K562 (cell line): ENCODE measurements around the gene ZNF598. TPM values are rescaled to one million over a fixed set of nuclear protein-coding genes. Genes with fewer than 3 reads are reported as not detected.

Experiments used
- C11orf30 ChIP-seq: fragments of 450-650 bp; IDR thresholded peaks from 2 replicates; pipeline ENCODE4 v1.6.1; 2016; ENCODE audit warnings: low read depth, mild to moderate bottlenecking
- GATAD2A ChIP-seq: fragments of 450-650 bp; IDR thresholded peaks from 2 replicates; pipeline ENCODE4 v1.6.1; 2017
- HNRNPLL ChIP-seq: fragments of 200-400 bp; formaldehyde crosslinking; IDR thresholded peaks from 2 replicates; pipeline ENCODE4 v1.6.1; 2017; ENCODE audit warnings: low read length, low read depth, mild to moderate bottlenecking; ENCODE audit not compliant: poor library complexity, severe bottlenecking
- NCOA4 ChIP-seq: fragments of 450-650 bp; IDR thresholded peaks from 2 replicates; pipeline ENCODE4 v1.6.1; 2018; ENCODE audit warnings: mild to moderate bottlenecking; ENCODE audit not compliant: partially characterized antibody
- PYGO2 ChIP-seq: fragments of 450-650 bp; IDR thresholded peaks from 2 replicates; pipeline ENCODE4 v1.6.1; 2016; ENCODE audit warnings: mild to moderate bottlenecking, missing genetic modification characterization, moderate library complexity, missing compliant biosample characterization
- SMARCA5 ChIP-seq: fragments of 450-650 bp; IDR thresholded peaks from 2 replicates; pipeline ENCODE4 v1.6.1; 2016
- SP2 ChIP-seq: IDR thresholded peaks from 2 replicates; pipeline ENCODE4 v1.6.1; 2011; ENCODE audit warnings: mild to moderate bottlenecking, low read depth, low read length, moderate library complexity; ENCODE audit not compliant: poor library complexity, severe bottlenecking; ENCODE audit errors: extremely low read depth
- TCF3 ChIP-seq: sonication (generic); formaldehyde crosslinking; IDR thresholded peaks from 2 replicates; pipeline ENCODE4 v1.4.0; 2020; ENCODE audit warnings: mild to moderate bottlenecking, missing genetic modification reagents
- TCF7 ChIP-seq: sonication (generic); IDR thresholded peaks from 2 replicates; pipeline ENCODE4 v1.6.1; 2016; ENCODE audit warnings: antibody characterized with exemption, borderline replicate concordance
- ZC3H11A ChIP-seq: IDR thresholded peaks from 2 replicates; pipeline ENCODE4 v1.6.1; 2012; ENCODE audit warnings: low read depth, low read length, improper control_type of control experiment
- ZNF408 ChIP-seq: fragments of 250-450 bp; sonication (Bioruptor Pico); IDR thresholded peaks from 2 replicates; pipeline ENCODE4 v1.4.0; 2020; ENCODE audit warnings: low read depth, mild to moderate bottlenecking, moderate library complexity
- ZNF561 ChIP-seq: fragments of 450-650 bp; formaldehyde crosslinking; conservative IDR thresholded peaks from 2 replicates; pipeline ENCODE4 v1.4.0; 2020; ENCODE audit warnings: mild to moderate bottlenecking, moderate library complexity
- polyA plus RNA-seq, 8 experiments: library from polyadenylated mRNA; depleted of rRNA in 4 of 8; stranded (reverse) in 5 of 8; unstranded in 3 of 8; fragments of >200 nt; fragmentation: Nextera tagmentation in 2 of 8; fragmentation: Illumina TruSeq in 1 of 8; extraction: Ambion mirVana in 2 of 8; extraction: Trizol in 1 of 8; gene quantifications; 2 replicates each; pipeline versions ENCODE4 v1.2.1 to v1.2.3, GENCODE V29; 2011 to 2014; ENCODE audit warnings: inconsistent platforms in 1 of 8, missing spikeins in 1 of 8
- total RNA-seq, 7 experiments: library from RNA; depleted of rRNA in 6 of 7; stranded (reverse); fragments of >200 nt in 6 of 7; fragmentation: Illumina TruSeq in 2 of 7; extraction: Trizol in 2 of 7; gene quantifications; 2 replicates each; pipeline versions ENCODE4 v1.2.1 to v1.2.3, GENCODE V29; 2011 to 2021; ENCODE audit warnings: low replicate concordance in 1 of 7
- TF ChIP-seq, protein P1 (sequence below): sonication (generic); formaldehyde crosslinking; IDR thresholded peaks from 2 replicates; pipeline ENCODE4 v1.8.1; 2022; ENCODE audit warnings: missing genetic modification reagents
- TF ChIP-seq, protein P2 (sequence below), 2 experiments: fragments of 250-450 bp in 1 of 2; fragments of 450-650 bp in 1 of 2; sonication (Bioruptor Pico) in 1 of 2; IDR thresholded peaks; 2 replicates each; pipeline versions ENCODE4 v1.6.1 to v1.8.0; 2016 to 2021; ENCODE audit warnings: mild to moderate bottlenecking in 2 of 2, moderate library complexity in 2 of 2, missing compliant biosample characterization in 1 of 2, missing genetic modification characterization in 1 of 2
- TF ChIP-seq, protein P3 (sequence below): fragments of 250-450 bp; sonication (Bioruptor Pico); IDR thresholded peaks from 2 replicates; pipeline ENCODE4 v1.4.0; 2020; ENCODE audit warnings: mild to moderate bottlenecking, moderate library complexity
- TF ChIP-seq, protein P4 (sequence below): fragments of 200-400 bp; formaldehyde crosslinking; IDR thresholded peaks from 2 replicates; pipeline ENCODE4 v1.6.1; 2017; ENCODE audit warnings: mild to moderate bottlenecking, low read depth, low read length, moderate library complexity
- TF ChIP-seq, protein P5 (sequence below): fragments of 250-450 bp; sonication (Bioruptor Pico); IDR thresholded peaks from 2 replicates; pipeline ENCODE4 v1.9.0; 2021; ENCODE audit warnings: mild to moderate bottlenecking, inconsistent platforms

The ZNF598 gene
- total and polyA plus RNA-seq, 9 of the 15 experiments (the other 6 are each of a cell fraction or from before 2014, with no cell fraction given), result 0.11 to 115 (median 29.6) TPM

DNA sequence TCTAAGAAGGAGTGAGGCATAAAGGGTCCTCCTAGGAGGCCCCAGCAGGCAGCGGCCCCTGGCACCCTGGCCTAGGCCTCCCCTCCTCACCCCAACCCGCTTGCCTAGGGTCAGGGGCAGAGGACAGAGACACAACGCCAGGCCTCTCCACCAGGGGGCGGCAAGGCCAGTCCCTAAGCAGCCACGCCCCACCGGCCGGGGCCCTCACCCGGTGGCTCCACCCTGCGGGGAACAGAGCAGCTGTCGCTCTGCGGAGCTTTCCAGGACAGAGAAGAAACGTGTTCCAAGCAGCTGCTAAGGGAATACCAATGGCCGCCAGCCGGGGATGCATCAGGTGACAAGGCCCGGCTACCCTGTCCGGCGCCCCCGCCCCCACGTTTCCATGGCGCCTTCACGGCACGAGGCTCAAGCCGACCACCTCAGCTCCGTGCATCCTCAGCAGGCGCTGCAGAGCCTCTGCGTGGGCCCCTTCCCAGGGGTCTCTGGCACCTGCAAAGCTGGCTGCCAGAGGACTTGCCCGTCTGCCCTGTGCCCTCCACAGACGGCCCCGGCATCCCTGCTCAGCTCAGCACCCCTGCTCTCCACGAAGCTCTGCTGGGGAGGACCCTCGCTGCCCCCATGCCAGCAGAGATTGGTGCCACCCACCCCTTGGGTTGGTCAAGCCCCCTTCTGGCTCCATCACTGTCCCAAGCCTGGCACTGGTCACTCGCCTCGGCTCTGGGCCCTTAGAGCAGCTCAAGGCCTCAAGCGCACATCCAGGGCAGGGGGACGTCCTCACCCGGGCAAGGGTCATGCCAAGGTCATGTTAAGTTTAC is 5.6 kb downstream of the ZNF598 start (continued):
- TF ChIP-seq, protein P1, sequence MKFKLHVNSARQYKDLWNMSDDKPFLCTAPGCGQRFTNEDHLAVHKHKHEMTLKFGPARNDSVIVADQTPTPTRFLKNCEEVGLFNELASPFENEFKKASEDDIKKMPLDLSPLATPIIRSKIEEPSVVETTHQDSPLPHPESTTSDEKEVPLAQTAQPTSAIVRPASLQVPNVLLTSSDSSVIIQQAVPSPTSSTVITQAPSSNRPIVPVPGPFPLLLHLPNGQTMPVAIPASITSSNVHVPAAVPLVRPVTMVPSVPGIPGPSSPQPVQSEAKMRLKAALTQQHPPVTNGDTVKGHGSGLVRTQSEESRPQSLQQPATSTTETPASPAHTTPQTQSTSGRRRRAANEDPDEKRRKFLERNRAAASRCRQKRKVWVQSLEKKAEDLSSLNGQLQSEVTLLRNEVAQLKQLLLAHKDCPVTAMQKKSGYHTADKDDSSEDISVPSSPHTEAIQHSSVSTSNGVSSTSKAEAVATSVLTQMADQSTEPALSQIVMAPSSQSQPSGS (CRISPR knock-in tag), result no peak
- TF ChIP-seq C11orf30, result no peak
- TF ChIP-seq TCF3 (CRISPR knock-in tag), result no peak; the same call in 1 of the 2 replicates
- peak; percentile 59; the same call in 1 of the 2 replicates for TF ChIP-seq TCF7
- TF ChIP-seq, protein P2, sequence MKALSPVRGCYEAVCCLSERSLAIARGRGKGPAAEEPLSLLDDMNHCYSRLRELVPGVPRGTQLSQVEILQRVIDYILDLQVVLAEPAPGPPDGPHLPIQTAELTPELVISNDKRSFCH (CRISPR knock-in tag; IDR thresholded peaks at IDR 0.05), result no peak
- TF ChIP-seq, protein P2 (tag; IDR thresholded peaks at IDR 0.05), result no peak
- TF ChIP-seq PYGO2, result no peak
- TF ChIP-seq ZNF561 (CRISPR knock-in tag), result no peak
- TF ChIP-seq SP2, result no peak
- TF ChIP-seq, protein P3, sequence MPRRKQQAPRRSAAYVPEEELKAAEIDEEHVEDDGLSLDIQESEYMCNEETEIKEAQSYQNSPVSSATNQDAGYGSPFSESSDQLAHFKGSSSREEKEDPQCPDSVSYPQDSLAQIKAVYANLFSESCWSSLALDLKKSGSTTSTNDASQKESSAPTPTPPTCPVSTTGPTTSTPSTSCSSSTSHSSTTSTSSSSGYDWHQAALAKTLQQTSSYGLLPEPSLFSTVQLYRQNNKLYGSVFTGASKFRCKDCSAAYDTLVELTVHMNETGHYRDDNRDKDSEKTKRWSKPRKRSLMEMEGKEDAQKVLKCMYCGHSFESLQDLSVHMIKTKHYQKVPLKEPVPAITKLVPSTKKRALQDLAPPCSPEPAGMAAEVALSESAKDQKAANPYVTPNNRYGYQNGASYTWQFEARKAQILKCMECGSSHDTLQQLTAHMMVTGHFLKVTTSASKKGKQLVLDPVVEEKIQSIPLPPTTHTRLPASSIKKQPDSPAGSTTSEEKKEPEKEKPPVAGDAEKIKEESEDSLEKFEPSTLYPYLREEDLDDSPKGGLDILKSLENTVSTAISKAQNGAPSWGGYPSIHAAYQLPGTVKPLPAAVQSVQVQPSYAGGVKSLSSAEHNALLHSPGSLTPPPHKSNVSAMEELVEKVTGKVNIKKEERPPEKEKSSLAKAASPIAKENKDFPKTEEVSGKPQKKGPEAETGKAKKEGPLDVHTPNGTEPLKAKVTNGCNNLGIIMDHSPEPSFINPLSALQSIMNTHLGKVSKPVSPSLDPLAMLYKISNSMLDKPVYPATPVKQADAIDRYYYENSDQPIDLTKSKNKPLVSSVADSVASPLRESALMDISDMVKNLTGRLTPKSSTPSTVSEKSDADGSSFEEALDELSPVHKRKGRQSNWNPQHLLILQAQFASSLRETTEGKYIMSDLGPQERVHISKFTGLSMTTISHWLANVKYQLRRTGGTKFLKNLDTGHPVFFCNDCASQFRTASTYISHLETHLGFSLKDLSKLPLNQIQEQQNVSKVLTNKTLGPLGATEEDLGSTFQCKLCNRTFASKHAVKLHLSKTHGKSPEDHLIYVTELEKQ (CRISPR knock-in tag), result no peak
- TF ChIP-seq GATAD2A, result no peak
- TF ChIP-seq ZNF408, result no peak
- no peak for TF ChIP-seq ZC3H11A
- TF ChIP-seq, protein P4, sequence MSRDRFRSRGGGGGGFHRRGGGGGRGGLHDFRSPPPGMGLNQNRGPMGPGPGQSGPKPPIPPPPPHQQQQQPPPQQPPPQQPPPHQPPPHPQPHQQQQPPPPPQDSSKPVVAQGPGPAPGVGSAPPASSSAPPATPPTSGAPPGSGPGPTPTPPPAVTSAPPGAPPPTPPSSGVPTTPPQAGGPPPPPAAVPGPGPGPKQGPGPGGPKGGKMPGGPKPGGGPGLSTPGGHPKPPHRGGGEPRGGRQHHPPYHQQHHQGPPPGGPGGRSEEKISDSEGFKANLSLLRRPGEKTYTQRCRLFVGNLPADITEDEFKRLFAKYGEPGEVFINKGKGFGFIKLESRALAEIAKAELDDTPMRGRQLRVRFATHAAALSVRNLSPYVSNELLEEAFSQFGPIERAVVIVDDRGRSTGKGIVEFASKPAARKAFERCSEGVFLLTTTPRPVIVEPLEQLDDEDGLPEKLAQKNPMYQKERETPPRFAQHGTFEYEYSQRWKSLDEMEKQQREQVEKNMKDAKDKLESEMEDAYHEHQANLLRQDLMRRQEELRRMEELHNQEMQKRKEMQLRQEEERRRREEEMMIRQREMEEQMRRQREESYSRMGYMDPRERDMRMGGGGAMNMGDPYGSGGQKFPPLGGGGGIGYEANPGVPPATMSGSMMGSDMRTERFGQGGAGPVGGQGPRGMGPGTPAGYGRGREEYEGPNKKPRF, result no peak
- TF ChIP-seq HNRNPLL, result no peak
- no peak for TF ChIP-seq NCOA4
- no peak for TF ChIP-seq SMARCA5
- TF ChIP-seq, protein P5, sequence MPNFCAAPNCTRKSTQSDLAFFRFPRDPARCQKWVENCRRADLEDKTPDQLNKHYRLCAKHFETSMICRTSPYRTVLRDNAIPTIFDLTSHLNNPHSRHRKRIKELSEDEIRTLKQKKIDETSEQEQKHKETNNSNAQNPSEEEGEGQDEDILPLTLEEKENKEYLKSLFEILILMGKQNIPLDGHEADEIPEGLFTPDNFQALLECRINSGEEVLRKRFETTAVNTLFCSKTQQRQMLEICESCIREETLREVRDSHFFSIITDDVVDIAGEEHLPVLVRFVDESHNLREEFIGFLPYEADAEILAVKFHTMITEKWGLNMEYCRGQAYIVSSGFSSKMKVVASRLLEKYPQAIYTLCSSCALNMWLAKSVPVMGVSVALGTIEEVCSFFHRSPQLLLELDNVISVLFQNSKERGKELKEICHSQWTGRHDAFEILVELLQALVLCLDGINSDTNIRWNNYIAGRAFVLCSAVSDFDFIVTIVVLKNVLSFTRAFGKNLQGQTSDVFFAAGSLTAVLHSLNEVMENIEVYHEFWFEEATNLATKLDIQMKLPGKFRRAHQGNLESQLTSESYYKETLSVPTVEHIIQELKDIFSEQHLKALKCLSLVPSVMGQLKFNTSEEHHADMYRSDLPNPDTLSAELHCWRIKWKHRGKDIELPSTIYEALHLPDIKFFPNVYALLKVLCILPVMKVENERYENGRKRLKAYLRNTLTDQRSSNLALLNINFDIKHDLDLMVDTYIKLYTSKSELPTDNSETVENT, result no peak
